ENCODE data around the gene SETSIP. TPM values are rescaled to one million over a fixed set of nuclear protein-coding genes. Genes with fewer than 3 reads are reported as not detected.
A peak's percentile ranks its signal among the peaks of the same experiment; 100 is the strongest.
"Not testable (repeated sequence)": the region's sequence is repeated elsewhere in the genome, so short reads cannot be mapped to it uniquely, and the experiment has no call there.

The SETSIP gene
- total RNA-seq, result not detected
- long read RNA-seq, result 0 reads

DNA sequence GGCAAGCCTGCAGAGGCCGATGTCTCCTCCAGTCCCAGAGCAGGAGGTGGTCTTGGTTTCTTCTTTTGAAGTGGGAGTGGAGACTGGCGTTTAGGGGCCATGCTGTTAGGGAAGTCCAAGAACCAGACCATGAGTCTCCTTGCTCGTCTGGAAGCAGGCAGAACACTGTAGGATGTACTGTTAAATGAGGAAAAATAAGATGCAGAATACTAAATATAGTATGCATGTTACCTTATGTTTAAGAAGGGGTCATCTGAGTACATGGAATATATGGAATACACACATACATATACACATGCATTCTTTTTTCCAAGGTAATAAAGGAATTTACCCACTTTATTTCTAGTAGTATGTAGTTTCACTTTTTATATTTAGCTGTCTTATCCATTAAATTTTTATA lies at the start of gene SETSIP:
SETSIP (minus strand) TSS at position 101 of the 400 bp plus-strand sequence; CDS start at position 101, 0 bp downstream.
- intact Hi-C loops (cut with DNase I), result no loop called here
- no peak for ATAC-seq (ENCODE audit: poor library complexity)
- no peak for DNase-seq

- ATAC-seq (ENCODE audit: poor library complexity), result no peak
- DNase-seq, result no peak
- intact Hi-C loops (cut with DNase I), result no loop called here
These were observed 48.7 kb upstream of the SETSIP start for GRCh38 chr1:92123868-92124267.

GRCh38 chr1:92118826-92119225 lies 43.6 kb upstream of the SETSIP start:
- intact Hi-C loops (cut with DNase I), result no loop called here
- ATAC-seq (ENCODE audit: poor library complexity) (no peak), DNase-seq (no peak)

DNA sequence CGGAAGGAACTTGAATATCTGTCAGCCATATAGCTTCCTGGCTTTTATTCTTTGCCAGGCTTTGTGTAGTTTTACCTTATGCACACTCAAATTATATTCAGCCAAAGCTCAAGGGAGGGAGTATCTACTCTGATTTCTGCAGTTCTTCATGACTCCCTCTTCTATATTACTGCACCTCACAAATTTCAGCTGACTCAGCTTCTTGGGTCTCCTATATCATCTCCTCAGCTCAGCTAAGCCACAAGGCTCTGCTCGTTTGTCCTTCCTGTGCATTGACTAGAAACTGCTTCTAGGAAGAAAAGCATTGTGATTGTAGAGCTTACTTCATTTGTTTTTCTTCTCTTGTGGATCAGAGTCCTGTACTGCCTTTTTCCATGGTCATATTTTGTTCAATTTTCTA lies 42.3 kb upstream of the SETSIP start:
- no peak for ATAC-seq (ENCODE audit: poor library complexity)
- no peak for DNase-seq
- intact Hi-C loops (cut with DNase I), result no loop called here

- intact Hi-C loops (cut with DNase I), result no loop called here
- ATAC-seq (ENCODE audit: poor library complexity), result peak; percentile 76
- no peak for DNase-seq
These were observed 33.4 kb upstream of the SETSIP start for GRCh38 chr1:92108631-92109030.

DNA sequence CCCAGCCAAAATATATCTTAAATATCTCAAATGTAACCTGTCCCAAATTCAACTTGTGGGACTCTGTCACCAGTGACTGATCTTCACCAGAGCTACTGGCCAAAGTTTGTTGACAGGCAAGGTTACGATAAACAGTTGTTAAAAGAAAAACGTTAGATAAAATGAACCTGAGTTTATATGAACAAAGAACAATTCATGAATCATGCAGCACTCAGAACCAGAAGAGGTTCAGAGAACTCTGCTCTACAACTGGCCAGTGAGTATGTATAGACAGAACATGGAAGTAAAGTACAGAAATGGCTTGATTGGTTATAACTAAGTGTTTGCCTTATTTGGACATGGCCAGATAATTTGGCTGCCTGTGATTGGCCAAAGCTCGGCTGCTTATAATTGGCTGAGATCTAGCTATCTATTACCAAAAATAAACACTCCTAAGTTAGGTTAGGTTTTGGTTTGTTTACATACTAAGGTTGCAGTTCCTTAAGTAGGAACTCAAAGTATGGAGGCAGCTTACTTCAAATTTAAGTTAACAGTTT lies 30.4 kb upstream of the SETSIP start:
- intact Hi-C loops (cut with DNase I), result no loop called here
- ATAC-seq (ENCODE audit: poor library complexity) (no peak), DNase-seq (no peak)

DNA sequence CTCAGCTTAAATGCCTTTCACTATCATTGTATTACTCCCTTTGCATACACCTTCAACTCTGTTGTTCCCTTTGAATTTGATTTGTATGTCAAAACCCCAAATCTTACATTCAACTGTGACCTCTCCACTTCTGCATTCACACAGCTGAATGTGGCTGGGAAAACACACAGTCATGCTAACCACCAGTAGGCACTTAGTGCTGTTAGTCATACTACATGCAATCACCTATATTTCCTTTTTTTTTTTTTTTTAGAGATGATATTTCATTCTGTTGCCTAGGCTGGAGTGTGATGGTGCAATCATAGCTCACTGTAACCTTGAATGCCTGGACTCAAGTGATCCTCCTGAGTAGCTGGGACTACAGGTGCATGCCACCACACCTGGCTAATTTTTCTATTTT lies 21.1 kb upstream of the SETSIP start:
- DNase-seq (no peak), ATAC-seq (ENCODE audit: poor library complexity) (no peak)
- intact Hi-C loops (cut with DNase I), result no loop called here

GRCh38 chr1:92095874-92096273 lies 20.7 kb upstream of the SETSIP start:
- DNase-seq (no peak), ATAC-seq (ENCODE audit: poor library complexity) (no peak)
- intact Hi-C loops (cut with DNase I), result no loop called here

- ATAC-seq (ENCODE audit: poor library complexity) (no peak), DNase-seq (no peak)
- intact Hi-C loops (cut with DNase I), result no loop called here
These were observed 19.4 kb upstream of the SETSIP start for GRCh38 chr1:92094595-92094994.

DNA sequence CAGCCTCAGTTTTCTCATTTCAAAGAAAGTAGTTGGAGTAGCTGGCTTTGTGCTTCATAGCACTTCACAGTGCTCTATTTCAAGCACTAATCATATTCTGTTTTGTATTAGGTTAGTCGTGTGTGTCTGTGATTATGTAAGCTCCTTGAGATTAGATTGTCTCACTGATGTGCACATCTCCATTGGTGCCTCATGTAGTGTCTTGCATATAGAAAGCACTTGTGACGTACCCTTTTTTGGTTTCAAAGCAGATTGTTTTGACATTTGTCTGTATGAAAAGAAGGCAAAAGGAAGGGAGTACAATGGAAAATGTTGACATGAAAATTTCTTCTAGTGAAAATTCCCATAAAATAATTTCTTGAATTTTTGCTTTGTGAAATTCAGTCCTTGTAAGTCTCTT lies 18.9 kb upstream of the SETSIP start:
- ATAC-seq (ENCODE audit: poor library complexity) (no peak), DNase-seq (no peak)
- intact Hi-C loops (cut with DNase I), result no loop called here

- intact Hi-C loops (cut with DNase I), result no loop called here
- DNase-seq (no peak), ATAC-seq (ENCODE audit: poor library complexity) (no peak)
These were observed 16.4 kb upstream of the SETSIP start for GRCh38 chr1:92091625-92092024.

DNA sequence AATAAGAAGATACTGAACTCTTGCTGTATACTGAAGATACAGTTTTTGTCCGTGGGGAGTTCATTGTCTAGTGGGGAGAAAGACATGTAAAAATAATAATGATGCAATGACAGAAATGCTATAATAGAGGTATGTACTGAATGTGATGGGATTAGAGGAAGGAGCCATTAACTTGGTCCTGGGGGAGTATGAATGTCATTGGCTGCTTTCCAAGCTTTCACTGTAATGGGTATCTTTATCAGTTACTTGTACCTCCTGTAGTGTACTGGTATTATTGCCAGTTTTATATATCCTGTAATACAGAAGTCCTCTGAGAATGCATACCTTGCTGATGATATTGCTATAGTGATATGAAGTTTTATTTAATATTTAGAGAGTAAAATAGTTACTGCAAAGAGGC lies 12.3 kb upstream of the SETSIP start:
- no peak for DNase-seq
- no peak for ATAC-seq (ENCODE audit: poor library complexity)
- intact Hi-C loops (cut with DNase I), result no loop called here

DNA sequence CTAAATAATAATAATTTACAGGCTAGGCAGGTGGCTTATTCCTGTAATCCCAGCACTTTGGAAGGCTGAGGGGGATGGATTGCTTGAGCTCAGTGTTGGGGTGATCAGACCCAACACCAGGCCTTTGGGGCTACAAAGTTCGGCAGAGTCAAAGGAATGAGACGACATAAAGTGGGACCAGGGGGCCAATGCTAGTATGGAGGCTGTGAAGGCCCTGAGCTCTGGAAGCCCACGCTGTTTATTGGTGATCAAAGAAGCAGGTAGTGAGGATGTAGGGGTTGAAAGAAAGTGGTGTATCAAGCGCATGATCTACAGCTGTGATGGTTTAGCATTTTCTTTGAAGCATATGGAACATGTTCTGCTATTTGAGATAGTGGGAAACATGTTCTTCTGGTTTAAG lies 10.5 kb upstream of the SETSIP start:
- no peak for ATAC-seq (ENCODE audit: poor library complexity)
- no peak for DNase-seq
- intact Hi-C loops (cut with DNase I), result no loop called here

GRCh38 chr1:92084651-92085050 lies 9.4 kb upstream of the SETSIP start:
- ATAC-seq (ENCODE audit: poor library complexity) (no peak), DNase-seq (no peak)
- intact Hi-C loops (cut with DNase I), result no loop called here

- ATAC-seq (ENCODE audit: poor library complexity), result no peak
- intact Hi-C loops (cut with DNase I), result no loop called here
- no peak for DNase-seq
These were observed 5.8 kb upstream of the SETSIP start for GRCh38 chr1:92081031-92081430.

DNA sequence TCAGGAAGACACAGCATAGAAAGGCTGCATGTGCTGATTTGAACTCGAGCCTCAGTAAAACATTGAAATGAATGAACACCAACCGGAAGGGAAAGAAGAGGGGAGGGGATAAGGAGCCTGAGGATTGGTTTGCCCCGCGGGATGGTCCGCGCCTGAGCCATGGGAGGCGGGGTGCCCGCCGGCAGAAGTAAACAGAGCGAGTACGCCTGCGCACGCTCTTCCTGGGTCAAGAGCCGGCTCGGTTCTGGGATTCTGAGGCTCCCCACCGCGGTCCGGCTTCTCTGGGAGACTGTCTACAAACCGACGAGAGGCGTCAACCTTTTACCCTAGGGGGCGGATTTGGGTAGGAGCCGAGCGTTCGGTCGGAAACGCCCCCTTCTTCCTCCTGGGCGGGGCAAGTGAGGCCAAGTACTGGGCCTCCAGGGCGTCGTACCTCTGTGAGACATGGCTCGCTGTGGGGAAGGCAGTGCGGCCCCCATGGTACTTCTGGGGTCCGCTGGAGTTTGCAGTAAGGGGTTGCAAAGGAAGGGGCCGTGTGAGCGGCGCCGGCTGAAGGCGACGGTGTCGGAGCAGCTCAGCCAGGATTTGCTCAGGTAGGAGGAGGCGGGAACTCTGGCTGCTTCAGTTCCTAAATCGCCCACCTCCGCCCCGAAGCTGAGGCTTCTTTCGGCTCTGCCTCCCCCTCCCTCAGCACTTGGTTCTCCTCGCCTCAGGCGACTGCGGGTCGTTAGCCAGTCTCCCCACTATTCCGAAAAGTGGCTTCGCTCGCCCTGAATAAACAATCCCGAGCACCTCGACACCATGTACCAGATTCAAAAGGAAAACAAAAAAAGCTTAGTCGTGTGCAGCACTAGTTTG lies 5.1 kb upstream of the SETSIP start, which contains the start of gene BTBD8:
BTBD8 (plus strand) TSS at position 218 of the 858 bp plus-strand sequence; CDS start at position 445, 227 bp downstream.
- ATAC-seq (ENCODE audit: poor library complexity) (peak; percentile 98), DNase-seq (peak; percentile 91)
- intact Hi-C loops (cut with DNase I), result no loop called here

GRCh38 chr1:92079441-92079840 lies 4.2 kb upstream of the SETSIP start:
- no peak for DNase-seq
- no peak for ATAC-seq (ENCODE audit: poor library complexity)
- intact Hi-C loops (cut with DNase I), result no loop called here

GRCh38 chr1:92078077-92078476 lies 2.9 kb upstream of the SETSIP start:
- intact Hi-C loops (cut with DNase I); DNase-seq; ATAC-seq (ENCODE audit: poor library complexity): not testable (repeated sequence)

DNA sequence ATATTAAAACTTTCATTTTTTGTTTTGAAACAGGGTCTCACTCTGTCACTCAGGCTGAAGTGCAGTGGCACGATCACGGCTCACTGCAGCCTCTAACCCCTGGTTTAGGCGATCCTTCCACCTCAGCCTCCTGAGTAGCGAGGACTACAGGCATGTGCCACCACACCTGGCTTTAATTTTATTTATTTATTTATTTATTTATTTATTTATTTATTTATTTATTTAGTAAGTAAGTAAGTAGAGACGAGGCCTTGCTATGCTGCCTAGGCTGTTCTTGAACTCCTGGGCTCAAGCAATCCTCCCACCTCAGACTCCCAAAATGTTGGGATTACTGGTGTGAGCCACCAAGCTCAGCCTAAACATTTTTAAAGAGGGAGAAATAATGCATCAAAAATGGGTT lies 1.2 kb upstream of the SETSIP start:
- intact Hi-C loops (cut with DNase I), result no loop called here
- DNase-seq (no peak), ATAC-seq (ENCODE audit: poor library complexity) (no peak)

DNA sequence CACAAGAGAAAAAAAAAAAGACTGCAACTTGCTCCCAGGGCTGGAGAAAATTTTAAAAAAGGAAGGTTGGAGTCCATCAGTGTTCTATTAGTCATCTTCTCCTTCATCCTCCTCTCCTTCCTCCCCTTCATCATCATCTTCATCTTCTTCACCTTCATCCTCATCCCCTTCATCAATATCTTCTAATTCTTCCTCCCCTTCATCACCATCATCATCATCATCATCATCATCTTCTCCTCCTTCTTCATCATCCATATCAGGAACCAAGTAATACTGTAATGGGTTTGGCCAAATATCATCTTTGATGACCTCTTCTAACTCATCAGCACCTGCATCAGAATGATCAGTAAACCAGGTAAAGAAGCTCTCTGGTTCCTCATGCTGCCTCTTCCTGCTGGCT lies 765 bp downstream of the SETSIP start:
- intact Hi-C loops (cut with DNase I); ATAC-seq (ENCODE audit: poor library complexity); DNase-seq: not testable (repeated sequence)
